HL-60 (cell line): Measurements from ENCODE around the gene PRRG1.

Experiments used
- GABPA ChIP-seq: IDR thresholded peaks from 2 replicates; pipeline ENCODE4 v1.6.1; 2012; ENCODE audit warnings: low read depth
- POLR2AphosphoS5 ChIP-seq: IDR thresholded peaks from 2 replicates; pipeline ENCODE4 v1.6.1; 2012; ENCODE audit warnings: low read depth
- TF ChIP-seq, protein P1 (sequence below): IDR thresholded peaks from one replicate; pipeline ENCODE4 v1.5.1; 2011; ENCODE audit warnings: low read length, control low read depth, inconsistent platforms; ENCODE audit not compliant: insufficient read depth

DNA sequence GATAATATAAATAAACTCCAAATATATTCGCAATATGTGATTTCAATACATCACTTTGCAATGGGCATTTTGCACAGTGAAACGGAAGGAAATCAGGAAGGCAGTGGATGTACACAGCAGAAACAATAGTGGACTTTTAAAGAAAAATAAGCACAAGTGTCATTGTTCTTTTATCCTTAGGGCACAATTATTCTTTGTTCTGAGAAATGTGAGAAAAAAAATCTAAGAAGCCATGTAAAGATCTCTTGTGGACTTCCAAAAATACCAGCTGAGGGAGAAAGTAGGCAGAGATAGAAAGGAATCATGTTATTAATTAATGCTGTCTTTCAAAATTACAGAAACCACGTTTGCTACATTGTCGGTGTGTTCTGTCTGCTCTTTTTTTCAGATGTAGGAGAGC lies 17.6 kb upstream of the PRRG1 start:
- TF ChIP-seq, protein P1, sequence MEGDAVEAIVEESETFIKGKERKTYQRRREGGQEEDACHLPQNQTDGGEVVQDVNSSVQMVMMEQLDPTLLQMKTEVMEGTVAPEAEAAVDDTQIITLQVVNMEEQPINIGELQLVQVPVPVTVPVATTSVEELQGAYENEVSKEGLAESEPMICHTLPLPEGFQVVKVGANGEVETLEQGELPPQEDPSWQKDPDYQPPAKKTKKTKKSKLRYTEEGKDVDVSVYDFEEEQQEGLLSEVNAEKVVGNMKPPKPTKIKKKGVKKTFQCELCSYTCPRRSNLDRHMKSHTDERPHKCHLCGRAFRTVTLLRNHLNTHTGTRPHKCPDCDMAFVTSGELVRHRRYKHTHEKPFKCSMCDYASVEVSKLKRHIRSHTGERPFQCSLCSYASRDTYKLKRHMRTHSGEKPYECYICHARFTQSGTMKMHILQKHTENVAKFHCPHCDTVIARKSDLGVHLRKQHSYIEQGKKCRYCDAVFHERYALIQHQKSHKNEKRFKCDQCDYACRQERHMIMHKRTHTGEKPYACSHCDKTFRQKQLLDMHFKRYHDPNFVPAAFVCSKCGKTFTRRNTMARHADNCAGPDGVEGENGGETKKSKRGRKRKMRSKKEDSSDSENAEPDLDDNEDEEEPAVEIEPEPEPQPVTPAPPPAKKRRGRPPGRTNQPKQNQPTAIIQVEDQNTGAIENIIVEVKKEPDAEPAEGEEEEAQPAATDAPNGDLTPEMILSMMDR = no peak
- TF ChIP-seq POLR2AphosphoS5 (no peak), GABPA (no peak)
